Caco-2 (cell line): ENCODE measurements around the gene ACOT11. TPM values are rescaled to one million over a fixed set of nuclear protein-coding genes. Genes with fewer than 3 reads are reported as not detected.

ENCODE experiments used
- BruUV-seq: library from RNA; stranded (reverse); fragments of 400-500 nt; replicated peaks from 2 replicates; lab custom pipeline; 2021; lab: Mats Ljungman, UMichigan
- CTCF ChIA-PET: fragments of 300-600 bp; sonication (Branson Sonifier 250); formaldehyde crosslinking; loops from one replicate; lab custom pipeline; 2022; ENCODE audit warnings: antibody characterized with exemption; lab: Charles Lee
- POLR2A ChIA-PET: fragments of 300-600 bp; sonication (Branson Sonifier 250); formaldehyde crosslinking; loops from one replicate; lab custom pipeline; 2022; ENCODE audit warnings: antibody characterized with exemption; lab: Charles Lee
- DNase-seq, 2 experiments: peaks; one replicate each; pipeline versions ENCODE4 v3.0.0 to v3.0.0-alpha.2; 2020 to 2022
- H3K27me3 ChIP-seq: replicated peaks from 2 replicates; pipeline ENCODE4 v1.6.0; 2011; ENCODE audit warnings: low read length; ENCODE audit not compliant: control insufficient read depth, insufficient read depth
- H3K36me3 ChIP-seq: 2 replicates; pipeline ENCODE4 v1.5.1; 2011; ENCODE audit warnings: low read length; ENCODE audit not compliant: control insufficient read depth, insufficient read depth
- H3K4me1 ChIP-seq: fragments of 250-450 bp; sonication (Bioruptor Pico); 2 replicates; pipeline ENCODE4 v1.5.1; 2020; ENCODE audit warnings: mild to moderate bottlenecking
- H3K4me3 ChIP-seq: 2 replicates; pipeline ENCODE4 v1.5.1; 2011; ENCODE audit warnings: low read depth, mild to moderate bottlenecking, control low read depth, low read length
- H3K9me3 ChIP-seq: fragments of 250-450 bp; sonication (Bioruptor Pico); 2 replicates; pipeline ENCODE4 v1.5.1; 2020; ENCODE audit warnings: mild to moderate bottlenecking, moderate library complexity
- H3K27ac Mint-ChIP-seq: one replicate; pipeline ENCODE4 v1.8.0; 2022; ENCODE audit warnings: mixed read lengths; ENCODE audit not compliant: unreplicated experiment
- H3K27me3 Mint-ChIP-seq: one replicate; pipeline ENCODE4 v1.8.0; 2022; ENCODE audit warnings: mixed read lengths; ENCODE audit not compliant: insufficient read depth, unreplicated experiment
- H3K36me3 Mint-ChIP-seq: one replicate; pipeline ENCODE4 v1.8.0; 2022; ENCODE audit warnings: mild to moderate bottlenecking, mixed read lengths; ENCODE audit not compliant: insufficient read depth, unreplicated experiment
- H3K4me1 Mint-ChIP-seq: one replicate; pipeline ENCODE4 v1.8.0; 2022; ENCODE audit warnings: low read depth, mixed read lengths; ENCODE audit not compliant: unreplicated experiment
- H3K4me3 Mint-ChIP-seq: one replicate; pipeline ENCODE4 v1.8.0; 2022; ENCODE audit warnings: mild to moderate bottlenecking, moderate library complexity, mixed read lengths; ENCODE audit not compliant: unreplicated experiment
- H3K9me3 Mint-ChIP-seq: one replicate; pipeline ENCODE4 v1.8.0; 2022; ENCODE audit warnings: mixed read lengths; ENCODE audit not compliant: unreplicated experiment
- intact Hi-C: fragments of 100-400 bp; cut with micrococcal nuclease; formaldehyde crosslinking; loops from one replicate; pipeline ENCODE4 v1.10.0; 2022; ENCODE audit not compliant: unreplicated experiment
- total RNA-seq: library from RNA; stranded (reverse); gene quantifications from 2 replicates; pipeline ENCODE4 v1.2.3, GENCODE V29; 2022
- TF ChIP-seq, protein P1 (sequence below), 2 experiments: fragments of 200-600 bp in 1 of 2; IDR thresholded peaks; 1 replicate in 1 of 2; 2 replicates in 1 of 2; pipeline versions ENCODE4 v1.5.1 to v1.8.0; 2011 to 2022; ENCODE audit warnings: antibody characterized with exemption in 1 of 2, control low read depth in 1 of 2, inconsistent platforms in 1 of 2, low read depth in 1 of 2, low read length in 1 of 2, mild to moderate bottlenecking in 1 of 2, moderate library complexity in 1 of 2; ENCODE audit not compliant: insufficient read depth in 1 of 2, severe bottlenecking in 1 of 2, unreplicated experiment in 1 of 2

The ACOT11 gene
- total RNA-seq, 1 experiment from 2014 or later, result 4.1 TPM

DNA sequence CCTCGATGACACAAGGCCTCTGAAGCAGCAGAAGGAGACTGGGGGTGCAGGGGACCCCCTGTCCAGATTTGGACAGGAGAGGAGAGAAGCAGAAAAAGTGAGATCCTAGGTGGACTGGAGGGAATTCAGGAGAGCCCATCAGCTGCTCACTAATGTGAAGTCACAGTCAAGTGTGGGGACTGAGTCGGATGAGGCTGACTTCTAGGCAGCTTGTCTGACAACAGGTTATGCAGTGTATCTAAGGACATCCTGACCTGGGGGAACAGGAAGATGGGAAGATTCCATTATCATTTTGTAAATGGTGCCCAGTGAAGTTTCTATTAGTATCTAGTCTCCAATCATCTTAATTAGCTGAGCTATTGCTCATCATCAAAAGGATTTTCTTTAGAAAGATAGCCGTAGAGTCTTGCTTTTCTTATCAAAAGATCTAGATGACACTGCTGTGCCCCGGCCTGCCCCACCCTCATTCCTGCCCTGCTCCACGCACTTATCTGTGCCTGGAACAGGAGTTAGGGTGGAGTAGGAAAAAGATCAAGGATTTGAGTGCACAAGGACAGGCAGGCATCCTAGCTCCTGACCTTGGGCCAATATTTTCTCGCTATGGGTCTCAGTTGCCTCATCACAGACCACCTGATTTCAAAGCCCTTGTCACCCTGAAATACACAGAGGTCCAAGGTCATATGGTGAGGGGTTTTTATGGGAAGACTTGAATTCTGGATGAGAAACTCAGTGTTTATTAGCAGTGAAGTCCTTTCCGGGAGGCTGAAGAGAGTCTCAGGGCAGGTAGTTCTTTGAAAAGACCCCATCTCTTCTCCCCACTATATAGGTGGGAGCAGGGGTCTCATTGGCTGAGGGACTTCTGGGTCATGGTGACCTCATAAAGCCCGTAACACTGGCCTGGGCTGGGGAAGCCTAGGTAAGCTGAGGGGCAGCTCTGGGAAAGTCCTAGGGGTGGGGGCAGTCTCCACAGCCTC lies 93.1 kb downstream of the ACOT11 start, which contains the start of gene MROH7:
Gene MROH7 (plus strand): TSS at position 924 of the 974 bp plus-strand sequence. CDS start 11,141 bp downstream, outside the sequence.
- Mint-ChIP-seq H3K27me3 (no peaks in the 10 kb centered on the region), H3K9me3 (peaks cover 11% of the 10 kb centered on the region), H3K4me1 (peaks cover 21% of the 10 kb centered on the region), H3K27ac (no peak within 1 kb of the TSS), H3K36me3 (peaks cover 4% of the 10 kb centered on the region), H3K4me3 (no peak within 1 kb of the TSS)
- ChIA-PET POLR2A (interaction anchor here (0.6 kb wide), 1 partner anchor 36 kb away, joined by 3 read pairs; no protein-coding TSS in a partner anchor), CTCF (interaction anchor here (0.5 kb wide), 1 partner anchor 13 kb away, joined by 3 read pairs; no protein-coding TSS in a partner anchor)
- Histone ChIP-seq H3K4me1 (peaks cover 17% of the 10 kb centered on the region), H3K27me3 (no peaks in the 10 kb centered on the region), H3K4me3 (no peak within 1 kb of the TSS), H3K9me3 (0 out of 2 replicates have a peak, but pooled peaks cover 3% of the 10 kb centered on the region), H3K36me3 (no peaks in the 10 kb centered on the region)
- intact Hi-C loops, result loop anchor here (10.0 kb wide), 1 partner anchor 66 kb away; no protein-coding TSS in a partner anchor
- BruUV-seq, result no TSS peak
- peak; percentile 27 to 68 for DNase-seq
- TF ChIP-seq, protein P1, sequence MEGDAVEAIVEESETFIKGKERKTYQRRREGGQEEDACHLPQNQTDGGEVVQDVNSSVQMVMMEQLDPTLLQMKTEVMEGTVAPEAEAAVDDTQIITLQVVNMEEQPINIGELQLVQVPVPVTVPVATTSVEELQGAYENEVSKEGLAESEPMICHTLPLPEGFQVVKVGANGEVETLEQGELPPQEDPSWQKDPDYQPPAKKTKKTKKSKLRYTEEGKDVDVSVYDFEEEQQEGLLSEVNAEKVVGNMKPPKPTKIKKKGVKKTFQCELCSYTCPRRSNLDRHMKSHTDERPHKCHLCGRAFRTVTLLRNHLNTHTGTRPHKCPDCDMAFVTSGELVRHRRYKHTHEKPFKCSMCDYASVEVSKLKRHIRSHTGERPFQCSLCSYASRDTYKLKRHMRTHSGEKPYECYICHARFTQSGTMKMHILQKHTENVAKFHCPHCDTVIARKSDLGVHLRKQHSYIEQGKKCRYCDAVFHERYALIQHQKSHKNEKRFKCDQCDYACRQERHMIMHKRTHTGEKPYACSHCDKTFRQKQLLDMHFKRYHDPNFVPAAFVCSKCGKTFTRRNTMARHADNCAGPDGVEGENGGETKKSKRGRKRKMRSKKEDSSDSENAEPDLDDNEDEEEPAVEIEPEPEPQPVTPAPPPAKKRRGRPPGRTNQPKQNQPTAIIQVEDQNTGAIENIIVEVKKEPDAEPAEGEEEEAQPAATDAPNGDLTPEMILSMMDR (IDR thresholded peaks at IDR 0.05; ENCODE audit: insufficient read depth in 1 of 2, low read depth in 1 of 2, low read length in 1 of 2, severe bottlenecking in 1 of 2, unreplicated experiment in 1 of 2), result no peak

DNA sequence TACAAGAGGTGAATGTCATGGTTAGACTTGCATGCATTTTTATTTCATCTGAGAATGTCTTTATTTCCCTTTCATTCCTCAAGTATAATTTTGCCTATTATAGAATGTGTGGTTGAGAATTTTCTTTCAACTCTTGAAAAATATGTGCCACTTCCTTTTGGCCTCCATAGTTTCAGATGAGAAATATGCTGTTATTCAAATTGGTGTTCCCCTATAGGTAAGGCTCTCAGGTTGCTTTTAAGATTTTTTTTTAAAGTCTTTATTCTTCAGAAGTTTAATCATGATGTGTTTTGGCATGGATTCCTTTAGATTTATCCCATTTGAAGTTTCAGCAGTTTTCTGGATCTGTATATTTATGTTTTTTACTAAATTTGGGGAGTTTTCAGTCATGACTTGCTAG lies 95.7 kb downstream of the ACOT11 start:
- peaks cover 11% of the 10 kb centered on the region for H3K9me3 Mint-ChIP-seq
- H3K36me3 ChIP-seq, result no peaks in the 10 kb centered on the region
- peaks cover 21% of the 10 kb centered on the region for H3K4me1 ChIP-seq
- H3K27me3 ChIP-seq, result no peaks in the 10 kb centered on the region
- H3K4me3 ChIP-seq, result no peak overlapping the region
- peaks cover 8% of the 10 kb centered on the region for H3K36me3 Mint-ChIP-seq
- H3K9me3 ChIP-seq, result 0 out of 2 replicates have a peak, but pooled peaks cover 3% of the 10 kb centered on the region
- no peak overlapping the region for H3K4me3 Mint-ChIP-seq
- CTCF ChIA-PET, result no interaction called here
- DNase-seq, result no peak
- intact Hi-C loops, result loop anchor here (10.0 kb wide), 1 partner anchor 69 kb away; no protein-coding TSS in a partner anchor
- peaks cover 25% of the 10 kb centered on the region for H3K4me1 Mint-ChIP-seq
- no TSS peak for BruUV-seq
- no peak overlapping the region for H3K27ac Mint-ChIP-seq
- POLR2A ChIA-PET, result no interaction called here
- no peaks in the 10 kb centered on the region for H3K27me3 Mint-ChIP-seq
- TF ChIP-seq, protein P1 (IDR thresholded peaks at IDR 0.05; ENCODE audit: insufficient read depth in 1 of 2, low read depth in 1 of 2, low read length in 1 of 2, severe bottlenecking in 1 of 2, unreplicated experiment in 1 of 2), result no peak
